Kidney epithelial cell (primary cell): Measurements from ENCODE around the gene ARAP2. TPM values are rescaled to one million over a fixed set of nuclear protein-coding genes. Genes with fewer than 3 reads are reported as not detected.

Experiments used
- DNase-seq: peaks from one replicate; pipeline ENCODE4 v3.0.0-alpha.2; 2010; ENCODE audit warnings: low read depth
- H3K27me3 ChIP-seq: 2 replicates; pipeline ENCODE4 v1.6.0; 2011; ENCODE audit warnings: low read length; ENCODE audit not compliant: control insufficient read depth, insufficient read depth
- H3K36me3 ChIP-seq: 2 replicates; pipeline ENCODE4 v1.5.1; 2011; ENCODE audit warnings: low read length; ENCODE audit not compliant: control insufficient read depth, insufficient read depth
- H3K4me3 ChIP-seq: 2 replicates; pipeline ENCODE4 v1.5.1; 2011; ENCODE audit warnings: low read depth, mild to moderate bottlenecking, control low read depth, low read length
- total RNA-seq: library from RNA; depleted of rRNA; stranded (reverse); fragments of >200 nt; gene quantifications from 2 replicates; pipeline ENCODE4 v1.2.3, GENCODE V29; 2015
- TF ChIP-seq, protein P1 (sequence below): IDR thresholded peaks from 2 replicates; pipeline ENCODE4 v1.5.1; 2011; ENCODE audit warnings: mild to moderate bottlenecking, moderate library complexity, low read length, control low read depth, inconsistent platforms; ENCODE audit not compliant: insufficient read depth, poor library complexity, severe bottlenecking

Gene ARAP2
- total RNA-seq, 1 donor from 2014 or later, result 14.4 TPM

- no peak overlapping the region for H3K4me3 ChIP-seq
- DNase-seq, result no peak
- TF ChIP-seq, protein P1, sequence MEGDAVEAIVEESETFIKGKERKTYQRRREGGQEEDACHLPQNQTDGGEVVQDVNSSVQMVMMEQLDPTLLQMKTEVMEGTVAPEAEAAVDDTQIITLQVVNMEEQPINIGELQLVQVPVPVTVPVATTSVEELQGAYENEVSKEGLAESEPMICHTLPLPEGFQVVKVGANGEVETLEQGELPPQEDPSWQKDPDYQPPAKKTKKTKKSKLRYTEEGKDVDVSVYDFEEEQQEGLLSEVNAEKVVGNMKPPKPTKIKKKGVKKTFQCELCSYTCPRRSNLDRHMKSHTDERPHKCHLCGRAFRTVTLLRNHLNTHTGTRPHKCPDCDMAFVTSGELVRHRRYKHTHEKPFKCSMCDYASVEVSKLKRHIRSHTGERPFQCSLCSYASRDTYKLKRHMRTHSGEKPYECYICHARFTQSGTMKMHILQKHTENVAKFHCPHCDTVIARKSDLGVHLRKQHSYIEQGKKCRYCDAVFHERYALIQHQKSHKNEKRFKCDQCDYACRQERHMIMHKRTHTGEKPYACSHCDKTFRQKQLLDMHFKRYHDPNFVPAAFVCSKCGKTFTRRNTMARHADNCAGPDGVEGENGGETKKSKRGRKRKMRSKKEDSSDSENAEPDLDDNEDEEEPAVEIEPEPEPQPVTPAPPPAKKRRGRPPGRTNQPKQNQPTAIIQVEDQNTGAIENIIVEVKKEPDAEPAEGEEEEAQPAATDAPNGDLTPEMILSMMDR, result no peak
These were observed 36.2 kb upstream of the ARAP2 start for GRCh38 chr4:36280555-36280954.

DNA sequence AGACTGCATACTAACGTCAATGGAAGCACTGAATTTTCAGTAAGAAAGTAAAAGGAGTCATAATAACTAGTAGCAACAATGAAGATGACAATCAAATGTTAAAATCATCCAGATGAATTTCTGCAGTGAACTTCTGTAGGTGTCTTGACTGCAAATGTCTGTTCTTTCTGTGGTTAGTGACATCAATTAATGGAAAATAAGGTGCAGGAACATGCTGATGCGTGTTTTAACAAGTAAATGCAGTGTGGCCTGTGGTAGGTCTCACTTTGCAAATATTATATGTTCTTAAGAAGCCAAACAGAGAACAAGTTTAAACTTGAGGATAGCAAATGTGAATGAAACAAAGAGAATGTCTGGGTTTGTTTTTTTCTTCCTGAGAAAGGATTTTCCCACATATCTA is 34.5 kb upstream of the ARAP2 start:
- no peak overlapping the region for H3K4me3 ChIP-seq
- no peaks in the 10 kb centered on the region for H3K27me3 ChIP-seq
- DNase-seq, result no peak
- TF ChIP-seq, protein P1, result no peak
- no peaks in the 10 kb centered on the region for H3K36me3 ChIP-seq

More at GRCh38 chr4:36280555-36280954, 36.2 kb upstream of the ARAP2 start:
- H3K36me3 ChIP-seq, result no peaks in the 10 kb centered on the region
- H3K27me3 ChIP-seq, result no peaks in the 10 kb centered on the region

GRCh38 chr4:36277533-36277932 is 33.2 kb upstream of the ARAP2 start:
- DNase-seq, result no peak
- Histone ChIP-seq H3K27me3 (no peaks in the 10 kb centered on the region), H3K36me3 (no peaks in the 10 kb centered on the region), H3K4me3 (no peak overlapping the region)
- TF ChIP-seq, protein P1, result no peak

- no peaks in the 10 kb centered on the region for H3K36me3 ChIP-seq
These were observed 29.8 kb upstream of the ARAP2 start for GRCh38 chr4:36274158-36274557.

GRCh38 chr4:36273276-36273675 is 29.0 kb upstream of the ARAP2 start:
- DNase-seq, result no peak
- TF ChIP-seq, protein P1, result no peak
- H3K4me3 ChIP-seq, result no peak overlapping the region
- H3K36me3 ChIP-seq, result no peaks in the 10 kb centered on the region
- H3K27me3 ChIP-seq, result no peaks in the 10 kb centered on the region

More at GRCh38 chr4:36274158-36274557, 29.8 kb upstream of the ARAP2 start:
- TF ChIP-seq, protein P1, result no peak
- H3K4me3 ChIP-seq, result no peak overlapping the region
- no peaks in the 10 kb centered on the region for H3K27me3 ChIP-seq
- no peak for DNase-seq

GRCh38 chr4:36269533-36270173 is 25.3 kb upstream of the ARAP2 start:
- Histone ChIP-seq H3K27me3 (no peaks in the 10 kb centered on the region), H3K36me3 (no peaks in the 10 kb centered on the region), H3K4me3 (no peak overlapping the region)
- TF ChIP-seq, protein P1, result no peak
- DNase-seq, result no peak
